HG03159 (cell line): ENCODE results near the gene DNAI2.

Experiments
- ATAC-seq: cut with Tn5 transposase; IDR thresholded peaks from one replicate; pipeline ENCODE4 v1.9.1; 2021; ENCODE audit warnings: mild to moderate bottlenecking, moderate library complexity; ENCODE audit not compliant: unreplicated experiment

DNAI2 gene, protein sequence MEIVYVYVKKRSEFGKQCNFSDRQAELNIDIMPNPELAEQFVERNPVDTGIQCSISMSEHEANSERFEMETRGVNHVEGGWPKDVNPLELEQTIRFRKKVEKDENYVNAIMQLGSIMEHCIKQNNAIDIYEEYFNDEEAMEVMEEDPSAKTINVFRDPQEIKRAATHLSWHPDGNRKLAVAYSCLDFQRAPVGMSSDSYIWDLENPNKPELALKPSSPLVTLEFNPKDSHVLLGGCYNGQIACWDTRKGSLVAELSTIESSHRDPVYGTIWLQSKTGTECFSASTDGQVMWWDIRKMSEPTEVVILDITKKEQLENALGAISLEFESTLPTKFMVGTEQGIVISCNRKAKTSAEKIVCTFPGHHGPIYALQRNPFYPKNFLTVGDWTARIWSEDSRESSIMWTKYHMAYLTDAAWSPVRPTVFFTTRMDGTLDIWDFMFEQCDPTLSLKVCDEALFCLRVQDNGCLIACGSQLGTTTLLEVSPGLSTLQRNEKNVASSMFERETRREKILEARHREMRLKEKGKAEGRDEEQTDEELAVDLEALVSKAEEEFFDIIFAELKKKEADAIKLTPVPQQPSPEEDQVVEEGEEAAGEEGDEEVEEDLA

GRCh38 chr17:74274060-74274708 is at the start of gene DNAI2:
Gene DNAI2 (plus strand): TSS chr17:74274234. CDS start chr17:74281818, 7,584 bp downstream.
- no peak for ATAC-seq

DNA sequence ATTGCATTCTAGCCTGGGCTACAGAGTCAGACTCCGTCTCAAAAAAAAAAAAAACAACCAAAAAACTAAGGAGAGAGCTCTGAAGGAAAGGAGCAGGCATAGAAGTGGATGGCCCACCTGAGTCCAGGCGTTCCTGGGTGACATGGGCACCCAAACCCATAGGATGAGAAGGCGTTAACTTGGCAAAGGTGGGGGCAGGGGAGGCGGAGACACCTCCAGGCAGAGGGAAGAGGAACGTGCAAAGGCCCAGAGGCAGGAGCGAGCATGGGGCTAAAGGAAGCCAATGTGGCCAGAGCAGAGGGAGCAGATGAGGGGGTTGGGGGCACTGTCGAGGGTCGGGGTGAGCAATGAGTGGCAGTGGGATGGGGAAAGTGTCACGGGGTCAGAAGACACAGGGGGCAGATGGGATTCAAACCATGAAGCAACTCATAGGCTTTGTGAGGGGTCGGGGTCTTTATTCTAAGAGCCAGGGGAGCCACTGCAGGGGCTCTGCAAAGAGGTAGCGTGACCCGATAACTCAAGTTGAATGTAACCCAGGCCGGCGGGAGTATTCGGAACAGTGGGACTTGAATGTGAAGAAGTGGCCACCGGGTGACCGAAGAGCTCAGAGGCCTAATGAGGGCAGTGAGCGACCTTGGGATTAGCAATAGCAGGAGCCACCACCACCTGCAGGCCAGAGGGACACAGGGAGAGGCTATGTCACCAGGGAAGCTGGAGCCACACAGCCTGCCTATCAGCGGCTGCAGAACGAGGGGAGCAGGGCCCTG is 48.9 kb upstream of the DNAI2 start:
- ATAC-seq = no peak

DNA sequence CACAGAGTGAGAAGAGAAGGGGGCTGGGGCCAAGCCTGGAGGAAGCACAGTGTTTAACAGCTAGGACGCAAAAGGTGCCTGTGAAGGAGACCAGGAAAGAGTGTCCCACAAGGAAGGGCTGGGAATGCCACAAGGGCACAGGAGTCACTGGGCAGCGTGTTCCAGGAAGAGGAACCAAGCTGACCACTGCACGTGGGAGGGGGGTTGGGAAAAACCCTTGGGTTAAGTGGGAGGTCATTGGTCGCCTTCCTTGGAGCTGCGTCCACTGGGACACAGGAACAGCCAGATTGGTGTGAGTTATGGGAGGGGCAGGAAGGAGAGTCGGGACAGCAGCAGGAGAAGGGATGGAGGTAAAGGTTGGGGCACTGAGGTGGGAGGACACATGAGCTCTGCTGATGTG is 47.8 kb upstream of the DNAI2 start:
- ATAC-seq = no peak

- ATAC-seq = no peak
Observed at GRCh38 chr17:74227271-74228080, 46.6 kb upstream of the DNAI2 start.

DNA sequence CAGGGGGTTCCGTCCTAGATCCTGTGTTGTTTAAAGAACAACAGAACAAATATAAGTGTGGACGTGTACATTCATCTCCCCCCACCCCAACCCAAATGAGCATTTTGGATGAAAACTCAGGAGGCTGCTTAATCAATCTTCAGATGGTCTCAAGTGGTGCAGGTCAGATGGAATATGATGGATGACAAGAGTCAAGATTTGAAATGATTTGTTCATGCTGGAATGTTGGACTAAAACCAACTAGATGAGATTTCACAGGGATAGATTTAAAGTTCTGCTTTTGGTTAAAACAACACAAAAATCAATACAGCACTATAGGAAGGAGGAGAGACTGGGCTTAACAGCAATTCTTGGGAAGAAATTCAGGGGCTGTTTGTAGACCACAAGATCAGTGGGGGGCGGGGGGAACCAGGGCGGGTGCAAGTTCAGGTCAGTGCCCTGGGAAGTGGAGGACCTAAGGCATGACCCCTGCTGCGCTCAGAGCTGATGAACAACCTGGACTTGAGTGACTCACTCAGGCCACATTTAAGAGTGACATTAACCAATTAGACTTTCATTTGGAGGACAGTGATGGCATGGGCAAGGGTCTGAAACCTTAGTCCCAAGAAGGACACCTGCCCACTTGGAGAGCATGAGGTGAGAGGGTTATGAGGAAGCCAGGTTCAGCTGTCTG is 45.6 kb upstream of the DNAI2 start:
- ATAC-seq = no peak

- no peak for ATAC-seq
Observed at GRCh38 chr17:74230896-74231295, 43.1 kb upstream of the DNAI2 start.

DNA sequence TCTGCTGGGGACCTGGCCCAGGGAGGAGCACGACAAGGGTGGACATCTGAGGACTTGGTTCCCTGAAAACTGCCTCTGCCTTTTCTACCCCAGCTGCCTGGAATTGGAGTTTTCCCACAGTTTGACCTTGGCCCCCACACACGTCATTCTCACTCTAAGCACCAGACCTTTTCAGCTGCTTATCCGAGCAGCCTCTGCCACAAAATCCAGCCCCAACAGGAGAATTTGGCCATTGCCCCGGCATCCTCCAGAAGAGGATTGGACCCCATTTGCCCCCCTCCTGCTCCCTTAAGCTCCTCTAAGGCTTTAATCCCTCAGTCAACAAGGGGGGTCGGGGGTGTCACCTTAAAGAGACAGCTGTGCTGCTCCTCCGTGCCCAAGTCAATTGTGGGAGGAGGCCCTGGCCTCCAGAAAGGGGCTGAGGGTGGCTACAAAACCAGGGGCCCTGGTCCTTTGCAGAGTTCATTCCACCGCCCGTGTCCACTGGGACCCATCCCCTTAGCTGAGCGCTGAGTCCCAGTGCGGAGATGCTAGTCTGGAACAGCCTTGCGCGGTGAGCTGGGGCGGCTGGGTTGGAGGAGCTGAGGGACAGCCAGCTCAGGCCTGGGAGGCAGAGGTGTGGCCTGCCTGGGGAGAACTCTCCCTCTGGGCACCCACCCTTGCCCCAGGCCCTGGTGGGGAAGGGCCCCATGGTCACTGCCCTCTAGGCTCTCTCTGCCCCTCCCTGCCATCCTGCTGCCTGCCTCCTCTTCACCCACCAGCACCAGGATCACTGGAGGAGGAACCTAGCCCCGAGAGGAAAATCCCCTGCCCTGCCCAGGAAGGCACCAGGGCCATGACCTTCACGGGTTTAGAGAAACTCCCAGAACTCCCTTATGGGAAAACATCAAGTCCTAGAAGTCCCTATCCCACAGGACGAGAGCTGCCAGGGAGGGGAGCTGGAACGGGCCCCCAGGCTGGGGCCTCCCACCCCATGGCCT is 41.8 kb upstream of the DNAI2 start:
- no peak for ATAC-seq

GRCh38 chr17:74233937-74234336 is 40.1 kb upstream of the DNAI2 start:
- no peak for ATAC-seq

GRCh38 chr17:74234486-74234885 is 39.5 kb upstream of the DNAI2 start:
- no peak for ATAC-seq

GRCh38 chr17:74235040-74235581 is 38.9 kb upstream of the DNAI2 start:
- no peak for ATAC-seq

DNA sequence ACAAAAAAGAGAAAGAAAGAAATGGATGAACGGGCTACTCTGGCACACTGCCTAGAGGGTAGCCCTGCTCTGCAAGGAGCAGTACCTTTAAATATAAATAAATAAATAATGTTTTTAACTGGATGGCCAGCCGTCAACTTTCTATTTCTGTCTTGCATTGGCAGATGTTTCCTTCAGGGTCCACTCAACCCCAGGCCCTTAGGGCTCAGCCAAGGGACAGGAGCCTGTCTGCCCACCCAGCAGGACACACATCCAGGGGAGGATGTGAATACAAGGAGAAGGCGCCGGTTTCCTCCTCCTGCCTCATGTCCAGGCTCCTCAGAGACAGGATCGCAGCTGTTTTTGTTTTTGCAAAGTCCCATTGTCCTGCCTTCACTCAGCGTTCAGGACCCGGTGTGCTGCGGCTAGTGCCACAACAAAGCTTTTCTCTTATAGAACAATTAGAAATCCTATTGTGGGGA is 38.1 kb upstream of the DNAI2 start:
- no peak for ATAC-seq

DNA sequence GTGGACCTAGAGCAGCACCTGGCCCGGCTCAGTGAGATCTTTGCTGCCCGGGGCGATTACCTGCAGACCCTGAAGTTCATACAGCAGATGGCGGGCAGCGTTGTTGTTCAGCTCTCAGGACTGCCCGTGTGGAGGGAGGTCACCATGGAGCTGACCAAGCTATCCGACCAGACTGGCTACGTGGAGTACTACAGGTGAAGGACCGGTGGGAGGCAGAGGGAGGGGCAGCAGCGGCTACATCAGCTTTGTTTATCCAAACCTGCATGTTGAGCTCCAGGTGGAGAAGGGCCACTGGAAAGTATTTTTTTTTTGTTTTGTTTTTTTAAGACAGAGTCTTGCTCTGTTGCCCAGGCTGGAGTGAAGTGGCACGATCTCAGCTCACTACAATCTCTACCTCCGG is 36.7 kb upstream of the DNAI2 start:
- ATAC-seq = no peak

DNA sequence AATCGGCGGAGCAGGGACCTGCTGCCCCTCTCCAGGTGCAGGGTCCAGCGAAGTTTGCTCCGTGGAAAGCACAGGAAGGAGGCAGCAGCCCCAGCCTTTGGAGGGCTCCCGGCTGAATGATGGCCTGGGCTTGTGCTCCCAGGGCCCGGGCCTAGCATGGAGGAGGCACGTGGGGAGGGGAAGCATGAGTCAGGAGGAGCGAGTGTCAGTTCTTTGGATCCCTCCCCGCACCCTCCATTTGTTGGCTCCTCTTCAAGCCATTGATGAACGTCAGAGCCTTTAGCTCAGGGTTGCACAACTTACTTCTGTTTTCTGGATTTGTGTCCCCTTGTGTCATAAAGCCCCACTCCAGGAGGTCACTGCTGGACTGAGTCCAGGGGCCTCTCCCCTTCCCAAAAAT is 34.9 kb upstream of the DNAI2 start:
- ATAC-seq = no peak

DNA sequence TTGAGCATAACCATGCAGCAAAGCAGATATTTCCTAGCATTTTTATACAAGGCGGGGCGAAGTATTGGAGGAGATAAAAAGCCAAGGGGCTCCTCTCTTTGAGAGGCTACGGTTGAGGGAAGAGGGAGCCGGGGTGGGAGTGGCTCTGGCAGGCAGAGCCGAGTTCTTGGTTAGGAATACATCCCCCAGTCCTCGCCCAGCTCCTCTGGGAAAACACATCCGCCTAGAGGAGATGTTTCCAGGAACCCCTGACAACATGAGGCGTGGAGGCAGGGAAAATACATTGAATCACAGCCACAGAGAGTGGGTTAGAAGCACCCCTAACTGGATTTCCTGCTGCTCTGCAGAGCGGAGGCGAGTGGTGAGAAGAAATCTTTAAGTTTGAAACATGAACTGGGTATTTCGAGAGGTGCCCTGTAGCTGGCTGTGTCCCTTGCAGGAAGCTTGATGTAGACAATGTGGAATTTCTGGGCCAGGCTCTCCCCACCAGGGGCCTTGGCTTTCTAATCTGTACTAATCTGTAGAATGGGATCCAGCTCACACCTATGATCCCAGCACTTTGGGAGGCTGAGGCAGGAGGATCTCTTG is 33.3 kb upstream of the DNAI2 start:
- no peak for ATAC-seq

GRCh38 chr17:74241431-74241830 is 32.6 kb upstream of the DNAI2 start:
- ATAC-seq = no peak

- ATAC-seq = no peak
Observed at GRCh38 chr17:74241847-74242246, 32.2 kb upstream of the DNAI2 start.

GRCh38 chr17:74243013-74243755 is 30.9 kb upstream of the DNAI2 start:
- ATAC-seq = no peak
